ENCODE results near the gene GABBR2. TPM values are rescaled to one million over a fixed set of nuclear protein-coding genes. Genes with fewer than 3 reads are reported as not detected.

Gene GABBR2
- total and polyA plus RNA-seq, 2 of the 8 experiments (the other 6 are each of a cell fraction or from before 2014, with no cell fraction given) = 0.50 to 1.2 TPM

DNA sequence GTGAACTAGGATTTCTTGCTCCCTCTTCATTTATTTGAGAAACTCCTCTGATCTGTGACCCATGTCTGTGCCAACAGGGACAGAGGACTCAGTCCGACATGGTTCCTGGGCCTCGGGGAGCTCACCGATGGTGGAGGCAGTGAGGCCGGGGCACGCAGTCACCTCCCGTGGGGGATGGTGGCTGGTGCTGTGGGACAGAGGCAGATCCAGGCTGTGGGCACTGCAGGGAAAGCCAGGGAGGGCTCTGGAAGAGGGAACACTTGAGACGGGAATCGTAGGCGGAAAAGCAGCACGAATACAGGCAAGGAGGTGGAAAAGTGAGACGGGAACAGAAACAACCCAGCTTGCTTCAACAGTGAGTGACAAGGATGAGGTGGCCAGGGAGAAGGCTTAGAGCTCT is 127.8 kb downstream of the GABBR2 start (continued):
- TF ChIP-seq SIN3A (conservative IDR thresholded peaks at IDR 0.05 in 1 of 2, IDR thresholded peaks at IDR 0.05 in 1 of 2; ENCODE audit: low read depth in 1 of 2, low read length in 2 of 2) (no peak), SP1 (IDR thresholded peaks at IDR 0.05; ENCODE audit: low read depth, low read length) (no peak), KDM4A (IDR thresholded peaks at IDR 0.05; ENCODE audit: low read depth, low read length, severe bottlenecking) (no peak), CHD2 (IDR thresholded peaks at IDR 0.05; ENCODE audit: low read length) (no peak), YY1 (IDR thresholded peaks at IDR 0.05; ENCODE audit: low read depth, low read length) (no peak)

All from H1 (cell line).